Spleen (tissue), 11 donors: Measurements from ENCODE around the gene DIDO1. TPM values are rescaled to one million over a fixed set of nuclear protein-coding genes. Genes with fewer than 3 reads are reported as not detected.
A peak's percentile ranks its signal among the peaks of the same experiment; 100 is the strongest.

Experiments
- DNase-seq: peaks from one replicate; pipeline ENCODE4 v3.0.0-alpha.2; 2020
- H3K27ac ChIP-seq, 8 donors: fragments of 200-600 bp; sonication (generic) in 7 of 8; 1 replicate in 4 of 8; 2 replicates in 4 of 8; pipeline versions ENCODE4 v1.5.0 to v1.8.0; 2016 to 2021; ENCODE audit warnings: inconsistent platforms in 4 of 8, mild to moderate bottlenecking in 4 of 8, moderate library complexity in 1 of 8
- H3K27me3 ChIP-seq, 7 donors: fragments of 200-600 bp; sonication (generic) in 6 of 7; replicated peaks in 1 of 7; 1 replicate in 4 of 7; 2 replicates in 3 of 7; pipeline versions ENCODE4 v1.5.0 to v1.8.0; 2016 to 2021; ENCODE audit warnings: inconsistent platforms in 3 of 7, mild to moderate bottlenecking in 1 of 7
- H3K36me3 ChIP-seq, 6 donors: fragments of 200-600 bp; sonication (generic) in 5 of 6; 1 replicate in 4 of 6; 2 replicates in 2 of 6; pipeline versions ENCODE4 v1.5.0 to v1.8.0; 2016 to 2021; ENCODE audit warnings: inconsistent platforms in 2 of 6
- H3K4me1 ChIP-seq, 6 donors: fragments of 200-600 bp; sonication (generic) in 5 of 6; 1 replicate in 3 of 6; 2 replicates in 3 of 6; pipeline versions ENCODE4 v1.5.0 to v1.8.0; 2016 to 2021; ENCODE audit warnings: inconsistent platforms in 3 of 6
- H3K4me3 ChIP-seq, 8 donors: fragments of 200-600 bp; sonication (generic) in 7 of 8; 1 replicate in 4 of 8; 2 replicates in 4 of 8; pipeline versions ENCODE4 v1.5.0 to v1.8.0; 2016 to 2021; ENCODE audit warnings: inconsistent platforms in 4 of 8, mild to moderate bottlenecking in 4 of 8, moderate library complexity in 2 of 8
- H3K9me3 ChIP-seq, 8 donors: fragments of 200-600 bp; sonication (generic) in 7 of 8; 1 replicate in 4 of 8; 2 replicates in 4 of 8; pipeline versions ENCODE4 v1.5.0 to v1.8.0; 2016 to 2021; ENCODE audit warnings: inconsistent platforms in 4 of 8
- POLR2A ChIP-seq, 3 donors: fragments of 450-650 bp; IDR thresholded peaks; one replicate each; pipeline ENCODE4 v1.5.1; 2017; ENCODE audit warnings: antibody characterized with exemption in 3 of 3, mild to moderate bottlenecking in 1 of 3
- POLR2AphosphoS5 ChIP-seq, 3 donors: sonication (generic); formaldehyde crosslinking; IDR thresholded peaks; one replicate each; pipeline ENCODE4 v1.5.1; 2017; ENCODE audit warnings: antibody characterized with exemption in 3 of 3
- WGBS, 5 donors: extraction: QIAGEN DNeasy Blood & Tissue Kit in 3 of 5; methylation state at CpG; one replicate each; pipeline versions ENCODE4 v1.1.5 to v1.1.7; 2013 to 2018; 5-methylcytosine and 5-hydroxymethylcytosine counted together
- intact Hi-C: fragments of 100-400 bp; cut with DNase I; formaldehyde crosslinking; loops from one replicate; pipeline ENCODE4 v1.15.0; 2023; ENCODE audit warnings: low total_unique reads
- polyA plus RNA-seq, 3 donors: library from polyadenylated mRNA; stranded (reverse); fragments of 200-250 nt; gene quantifications; one replicate each; pipeline ENCODE4 v1.2.1, GENCODE V29; 2013
- total RNA-seq, 7 donors: library from RNA; depleted of rRNA in 3 of 7; stranded (reverse); fragments of >200 nt in 3 of 7; fragmentation: NEBNext Ultra II Directional in 4 of 7; extraction: Animal tissue kit (Norgen Biotek cat#: 25700) in 4 of 7; gene quantifications; one replicate each; pipeline versions ENCODE4 v1.1.0 to v1.2.1, GENCODE V29; 2016 to 2021
- TF ChIP-seq, protein P1 (sequence below), 11 experiments: fragments of 200-600 bp in 7 of 11; fragments of 450-650 bp in 4 of 11; sonication (generic) in 4 of 11; IDR thresholded peaks in 8 of 11; conservative IDR thresholded peaks in 3 of 11; 1 replicate in 7 of 11; 2 replicates in 4 of 11; pipeline versions ENCODE4 v1.4.0 to v1.8.0; 2016 to 2021; ENCODE audit warnings: antibody characterized with exemption in 11 of 11, inconsistent platforms in 4 of 11, mild to moderate bottlenecking in 1 of 11
- donor health status: healthy with polysubstance abuse.
- donor health status: DM: no; HTN: no; CAD: no; lungs with moderate emphysema.
- donor health status: DM: no; HTN: no; CAD: no.
- donor health status: Bipolar disorder and iron deficiency.
- donor health status: healthy.
- donor health status: DM: no; HTN: no; CAD: no.
- donor health status: DM: yes; HTN: yes; CAD: no.

The DIDO1 gene
- total and polyA plus RNA-seq, 10 donors: 17.4 to 79.6 (median 66.9) TPM

DNA sequence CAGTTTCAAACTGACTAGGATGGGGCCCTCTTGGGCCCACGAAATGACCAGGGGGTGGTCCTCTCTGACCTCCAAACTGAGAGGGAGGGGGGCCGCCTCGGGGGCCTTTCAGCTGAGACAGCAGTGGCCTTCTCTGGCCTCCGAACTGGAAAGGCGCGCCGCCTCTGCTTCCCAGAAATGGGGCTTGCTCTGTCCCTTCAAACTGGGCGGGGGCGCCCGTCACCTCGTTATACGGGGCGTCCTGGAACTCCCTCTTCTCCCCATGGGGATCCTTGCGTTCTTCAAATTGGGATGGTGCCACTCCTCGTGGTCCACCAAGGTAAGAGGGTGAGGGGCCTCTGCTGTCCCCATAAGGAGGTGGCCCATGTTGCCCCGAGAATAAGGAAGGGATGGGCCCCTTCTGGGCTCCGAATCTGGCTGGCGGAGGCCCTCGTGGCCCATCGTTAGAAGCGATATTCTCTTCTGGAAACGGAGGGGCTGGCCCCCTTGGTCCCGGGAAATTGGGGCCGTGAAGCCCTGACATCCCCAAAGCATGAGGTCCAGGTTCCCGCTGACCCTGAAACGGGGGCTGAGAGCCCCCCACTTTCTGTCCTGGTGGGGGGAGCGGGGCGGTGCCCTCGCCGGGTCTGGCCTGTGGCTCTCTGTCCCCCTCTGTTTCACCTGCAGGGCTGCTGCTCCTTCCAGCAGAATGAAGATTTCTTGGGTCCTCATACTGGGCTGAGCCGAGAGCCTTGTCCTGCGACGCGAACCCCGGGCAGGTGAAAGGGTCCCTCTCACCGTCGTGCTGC, 46.0 kb downstream of the DIDO1 start:
- no peak overlapping the region for H3K27ac ChIP-seq
- H3K36me3 ChIP-seq: peaks cover 0 to 40% (median 24%) of the 10 kb centered on the region in 6 donors
- H3K27me3 ChIP-seq: no peaks in the 10 kb centered on the region
- no peaks in the 10 kb centered on the region for H3K9me3 ChIP-seq
- no peak for DNase-seq
- H3K4me3 ChIP-seq: no peak overlapping the region
- no peak for TF ChIP-seq POLR2AphosphoS5 (IDR thresholded peaks at IDR 0.05)
- TF ChIP-seq, protein P1, sequence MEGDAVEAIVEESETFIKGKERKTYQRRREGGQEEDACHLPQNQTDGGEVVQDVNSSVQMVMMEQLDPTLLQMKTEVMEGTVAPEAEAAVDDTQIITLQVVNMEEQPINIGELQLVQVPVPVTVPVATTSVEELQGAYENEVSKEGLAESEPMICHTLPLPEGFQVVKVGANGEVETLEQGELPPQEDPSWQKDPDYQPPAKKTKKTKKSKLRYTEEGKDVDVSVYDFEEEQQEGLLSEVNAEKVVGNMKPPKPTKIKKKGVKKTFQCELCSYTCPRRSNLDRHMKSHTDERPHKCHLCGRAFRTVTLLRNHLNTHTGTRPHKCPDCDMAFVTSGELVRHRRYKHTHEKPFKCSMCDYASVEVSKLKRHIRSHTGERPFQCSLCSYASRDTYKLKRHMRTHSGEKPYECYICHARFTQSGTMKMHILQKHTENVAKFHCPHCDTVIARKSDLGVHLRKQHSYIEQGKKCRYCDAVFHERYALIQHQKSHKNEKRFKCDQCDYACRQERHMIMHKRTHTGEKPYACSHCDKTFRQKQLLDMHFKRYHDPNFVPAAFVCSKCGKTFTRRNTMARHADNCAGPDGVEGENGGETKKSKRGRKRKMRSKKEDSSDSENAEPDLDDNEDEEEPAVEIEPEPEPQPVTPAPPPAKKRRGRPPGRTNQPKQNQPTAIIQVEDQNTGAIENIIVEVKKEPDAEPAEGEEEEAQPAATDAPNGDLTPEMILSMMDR (IDR thresholded peaks at IDR 0.05 in 8 of 11, conservative IDR thresholded peaks at IDR 0.05 in 3 of 11): no peak
- TF ChIP-seq POLR2A (IDR thresholded peaks at IDR 0.05): no peak
- peaks cover 0 to 23% (median 19%) of the 10 kb centered on the region in 6 donors for H3K4me1 ChIP-seq
- intact Hi-C loops: no loop called here
- 94 to 97% (median 96%) methylated on average over 28 to 37 of the region's 37 CpGs for whole genome bisulfite sequencing, 5 donors

DNA sequence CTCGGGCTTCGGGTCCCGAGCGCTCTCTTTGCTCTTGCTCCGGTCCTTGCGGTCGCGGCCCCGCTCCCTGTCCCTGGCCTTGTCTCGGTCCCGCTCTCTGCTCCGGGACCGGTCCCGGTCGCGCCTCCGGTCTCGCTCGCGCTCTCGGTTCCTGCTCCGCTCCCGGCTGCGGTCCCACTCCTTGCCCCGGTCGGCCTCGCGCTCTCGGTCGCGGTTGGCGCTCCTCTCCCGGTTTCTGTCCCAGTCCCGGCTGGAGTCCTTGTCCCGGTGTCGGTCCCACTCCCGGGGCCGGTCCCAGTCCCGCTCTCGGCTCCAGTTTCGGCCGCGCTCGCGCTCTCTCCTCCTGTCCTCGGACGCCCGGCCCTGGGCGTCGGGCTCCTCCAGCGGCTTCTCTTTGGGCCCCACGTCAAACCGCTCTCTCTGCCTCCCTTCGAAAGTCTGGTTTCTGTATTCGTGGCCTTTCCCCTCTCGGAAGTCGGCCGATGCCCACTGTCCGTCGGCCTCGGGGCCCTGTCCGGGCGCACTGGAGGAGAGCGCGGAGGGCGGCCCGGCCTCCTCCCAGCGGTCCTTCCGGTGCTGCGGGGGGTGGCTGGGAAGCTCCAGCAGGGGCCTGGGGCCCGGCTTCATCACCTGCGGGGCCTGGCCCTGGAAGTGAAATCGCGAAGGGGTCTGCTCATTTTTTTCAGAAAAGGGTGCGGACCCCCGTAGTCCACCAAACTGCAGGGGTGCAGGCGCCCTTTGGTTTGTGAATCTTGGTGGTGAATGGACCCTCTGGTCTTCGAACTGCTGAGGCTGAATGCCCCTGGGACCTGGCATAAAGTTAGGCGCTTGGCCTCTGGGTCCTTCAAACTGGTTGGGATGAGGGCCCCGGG, 46.8 kb downstream of the DIDO1 start:
- H3K9me3 ChIP-seq: no peaks in the 10 kb centered on the region
- H3K4me3 ChIP-seq: peak overlapping the region in 1 of 8 donors; percentile 1
- 77 to 95% (median 85%) methylated on average over 69 to 80 of the region's 80 CpGs for WGBS, 5 donors
- DNase-seq: no peak
- peaks cover 0 to 27% (median 19%) of the 10 kb centered on the region in 6 donors for H3K4me1 ChIP-seq
- H3K36me3 ChIP-seq: peaks cover 0 to 38% (median 24%) of the 10 kb centered on the region in 6 donors
- peak; percentile 9 to 49 (median 33) for TF ChIP-seq POLR2AphosphoS5 (IDR thresholded peaks at IDR 0.05)
- TF ChIP-seq POLR2A (IDR thresholded peaks at IDR 0.05): no peak
- H3K27ac ChIP-seq: no peak overlapping the region
- intact Hi-C loops: no loop called here
- no peaks in the 10 kb centered on the region for H3K27me3 ChIP-seq

DNA sequence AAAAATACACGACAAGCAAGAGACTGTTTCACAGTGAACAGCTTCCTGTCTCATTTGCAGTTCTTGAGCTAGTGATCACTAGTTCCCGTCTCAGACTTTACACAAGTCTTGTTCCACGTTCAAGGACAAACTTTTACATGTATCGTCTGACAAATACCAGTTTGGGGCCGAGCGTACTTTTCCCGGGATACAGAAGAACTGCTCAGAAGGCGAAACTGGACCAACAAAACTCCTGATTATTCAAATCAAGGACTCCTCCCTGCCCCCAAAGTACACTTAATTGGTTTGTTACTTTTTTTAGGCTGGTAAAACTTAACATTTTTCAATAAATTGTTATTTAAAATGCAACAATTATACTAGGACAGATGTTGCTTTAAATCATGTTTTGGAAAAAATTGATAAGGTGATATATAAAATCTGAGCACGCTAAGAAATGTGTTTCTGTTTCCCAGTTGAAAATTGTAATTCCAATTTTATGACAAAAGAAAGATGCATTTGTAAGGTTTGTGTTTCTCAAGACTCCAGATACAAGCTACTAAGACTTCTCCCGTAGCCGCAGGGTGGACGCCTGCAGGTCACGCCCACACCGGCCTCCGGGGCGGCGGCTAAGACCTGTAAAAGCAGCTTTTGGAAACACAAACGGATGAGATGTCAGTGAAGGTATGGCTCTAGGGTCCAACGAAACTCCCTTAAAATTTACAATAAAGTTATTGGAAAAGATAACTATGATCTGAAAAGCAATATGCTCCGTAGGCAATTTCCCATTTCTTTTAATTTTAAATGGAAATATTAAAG, 47.9 kb downstream of the DIDO1 start:
- TF ChIP-seq POLR2AphosphoS5 (IDR thresholded peaks at IDR 0.05) (no peak), POLR2A (IDR thresholded peaks at IDR 0.05) (no peak)
- TF ChIP-seq, protein P1 (IDR thresholded peaks at IDR 0.05 in 8 of 11, conservative IDR thresholded peaks at IDR 0.05 in 3 of 11): no peak
- intact Hi-C loops: no loop called here
- Histone ChIP-seq H3K9me3 (no peaks in the 10 kb centered on the region), H3K36me3 (peaks cover 0 to 38% (median 24%) of the 10 kb centered on the region in 6 donors), H3K27me3 (no peaks in the 10 kb centered on the region), H3K4me3 (no peak overlapping the region), H3K27ac (no peak overlapping the region), H3K4me1 (peaks cover 0 to 38% (median 19%) of the 10 kb centered on the region in 6 donors)
- DNase-seq: no peak
- 86 to 88% (median 87%) methylated on average over 20 of the region's 20 CpGs for WGBS, 5 donors
